Measurements from ENCODE around the gene SIM2. TPM values are rescaled to one million over a fixed set of nuclear protein-coding genes. Genes with fewer than 3 reads are reported as not detected.

The SIM2 gene
- total and polyA plus RNA-seq, 12 donors: 0.01 to 0.16 (median 0.15) TPM; not detected in 9

GRCh38 chr21:36751383-36751782 is 52.5 kb downstream of the SIM2 start:
- 58 to 64% methylated on average over 10 of the region's 10 CpGs for WGBS, 2 donors
- peaks cover 0 to 23% (median 10%) of the 10 kb centered on the region in 9 donors for H3K4me1 ChIP-seq
- no peak for TF ChIP-seq CTCF (IDR thresholded peaks at IDR 0.05)
- H3K27me3 ChIP-seq: peaks cover 0 to 27% (median 0%) of the 10 kb centered on the region in 7 donors
- H3K4me3 ChIP-seq: peak overlapping the region in 1 of 10 donors; percentile 25
- intact Hi-C loops (cut with DNase I): loop anchor here in 2 of 10 donors (5.0 kb wide), 2 partner anchors 101 to 176 kb away; no protein-coding TSS in a partner anchor
- H3K27ac ChIP-seq: peak overlapping the region in 3 of 10 donors; percentile 13 to 41 (median 38)
- no peaks in the 10 kb centered on the region for H3K9me3 ChIP-seq
- DNase-seq: no peak
- ATAC-seq: peak in 2 of 8 donors; percentile 33 to 41
- H3K36me3 ChIP-seq: peaks cover 0 to 21% (median 0%) of the 10 kb centered on the region in 9 donors

- intact Hi-C loops (cut with DNase I): loop anchor here in 2 of 10 donors (5.0 kb wide), 2 partner anchors 99 to 174 kb away; no protein-coding TSS in a partner anchor
- Histone ChIP-seq H3K4me3 (peak overlapping the region in 1 of 10 donors; percentile 31), H3K9me3 (no peaks in the 10 kb centered on the region), H3K36me3 (peaks cover 0 to 21% (median 0%) of the 10 kb centered on the region in 9 donors), H3K4me1 (peaks cover 0 to 15% (median 0%) of the 10 kb centered on the region in 9 donors), H3K27me3 (peaks cover 0 to 8% (median 0%) of the 10 kb centered on the region in 7 donors), H3K27ac (peak overlapping the region in 3 of 10 donors; percentile 13 to 42 (median 36))
- no peak for TF ChIP-seq CTCF (IDR thresholded peaks at IDR 0.05)
- 60 to 75% methylated on average over 3 of the region's 3 CpGs for WGBS, 2 donors
- no peak for ATAC-seq
- DNase-seq: no peak
Measured at GRCh38 chr21:36753556-36753955, 54.6 kb downstream of the SIM2 start.

- TF ChIP-seq CTCF (IDR thresholded peaks at IDR 0.05): no peak
- ATAC-seq: peak in 5 of 8 donors; percentile 29 to 47 (median 38)
- H3K4me1 ChIP-seq: peaks cover 0 to 15% (median 0%) of the 10 kb centered on the region in 9 donors
- H3K9me3 ChIP-seq: no peaks in the 10 kb centered on the region
- H3K36me3 ChIP-seq: peaks cover 0 to 24% (median 0%) of the 10 kb centered on the region in 9 donors
- peak overlapping the region in 4 of 10 donors; percentile 13 to 56 (median 40) for H3K27ac ChIP-seq
- peaks cover 0 to under 1% (median 0%) of the 10 kb centered on the region in 7 donors for H3K27me3 ChIP-seq
- 66 to 69% methylated on average over 22 of the region's 22 CpGs for WGBS, 2 donors
- H3K4me3 ChIP-seq: peak overlapping the region in 5 of 10 donors; percentile 25 to 31 (median 29)
- DNase-seq: no peak
- intact Hi-C loops (cut with DNase I): loop anchor here in 2 of 10 donors (5.0 kb wide), 2 partner anchors 98 to 173 kb away; no protein-coding TSS in a partner anchor
Measured at GRCh38 chr21:36754241-36754898, 55.5 kb downstream of the SIM2 start.

- DNase-seq: no peak
- ATAC-seq: no peak
- H3K36me3 ChIP-seq: peaks cover 0 to 29% (median 0%) of the 10 kb centered on the region in 9 donors
- 86 to 92% methylated on average over 7 of the region's 7 CpGs for WGBS, 2 donors
- no peak overlapping the region for H3K27ac ChIP-seq
- H3K4me3 ChIP-seq: no peak overlapping the region
- intact Hi-C loops (cut with DNase I): no loop called here
- TF ChIP-seq CTCF (IDR thresholded peaks at IDR 0.05): no peak
- peaks cover 0 to 8% (median 0%) of the 10 kb centered on the region in 9 donors for H3K4me1 ChIP-seq
- H3K27me3 ChIP-seq: no peaks in the 10 kb centered on the region
- H3K9me3 ChIP-seq: no peaks in the 10 kb centered on the region
Measured at GRCh38 chr21:36756527-36756926, 57.6 kb downstream of the SIM2 start.

All from heart right ventricle (tissue), 16 donors.